K562 (cell line): ENCODE data around the gene NFATC3. TPM values are rescaled to one million over a fixed set of nuclear protein-coding genes. Genes with fewer than 3 reads are reported as not detected.

Experiments
- ATAC-seq: fragments of 200-7000 bp; cut with Tn5 transposase; 3 replicates; pipeline ENCODE4 v1.9.1; 2020; ENCODE audit warnings: moderate library complexity
- BruUV-seq: library from RNA; stranded (reverse); fragments of 400-500 nt; replicated peaks from 2 replicates; lab custom pipeline; 2021; lab: Mats Ljungman, UMichigan
- CTCF ChIA-PET: fragments of 300-600 bp; formaldehyde crosslinking; extraction: SDS; loops from one replicate; lab custom pipeline; 2021; ENCODE audit warnings: low intra/inter-chr PET ratio; lab: Yijun Ruan, JAX
- POLR2A ChIA-PET: fragments of 300-600, 350-650 bp; sonication (Branson Sonifier 250); formaldehyde crosslinking; extraction: SDS; loops from one replicate; lab custom pipeline; 2021; ENCODE audit warnings: antibody characterized with exemption, inconsistent platforms; lab: Yijun Ruan, JAX
- DNase-seq, 4 experiments: peaks; one replicate each; pipeline versions ENCODE4 v3.0.0 to v3.0.0-alpha.2; 2011 to 2018; ENCODE audit warnings: low spot score in 3 of 4, mixed read lengths in 3 of 4; ENCODE audit errors: extremely low read depth in 1 of 4
- FAIRE-seq: peaks from 2 replicates; lab custom pipeline; 2011; peaks lifted over from hg19 to GRCh38; lab: Jason Lieb, UNC
- H2AFZ ChIP-seq: 2 replicates; pipeline ENCODE4 v1.6.0; 2011; ENCODE audit warnings: low read depth, low read length, control low read depth, inconsistent platforms
- H3K27ac ChIP-seq: fragments of 200-600 bp; 3 replicates; pipeline ENCODE4 v1.8.0; 2011; ENCODE audit warnings: low read depth, mild to moderate bottlenecking, control low read depth, inconsistent platforms, low read length, moderate library complexity, mixed read lengths; ENCODE audit errors: extremely low read depth
- H3K27me3 ChIP-seq, 2 experiments: fragments of 300-600 bp in 1 of 2; 2 replicates in 1 of 2; 3 replicates in 1 of 2; pipeline versions ENCODE4 v1.6.0 to v1.8.0; 2011; ENCODE audit warnings: inconsistent platforms in 2 of 2, low read length in 2 of 2, mild to moderate bottlenecking in 1 of 2, mixed read lengths in 1 of 2, moderate library complexity in 1 of 2; ENCODE audit not compliant: control insufficient read depth in 2 of 2, insufficient read depth in 2 of 2
- H3K36me3 ChIP-seq: fragments of 300-600 bp; 3 replicates; pipeline ENCODE4 v1.8.0; 2011; ENCODE audit warnings: mild to moderate bottlenecking, low read length, inconsistent platforms; ENCODE audit not compliant: control insufficient read depth, insufficient read depth
- H3K4me1 ChIP-seq, 2 experiments: fragments of 200-600 bp in 1 of 2; replicated peaks in 1 of 2; 2 replicates in 1 of 2; 3 replicates in 1 of 2; pipeline versions ENCODE4 v1.5.1 to v1.8.0; 2011; ENCODE audit warnings: inconsistent platforms in 2 of 2, low read length in 2 of 2, mild to moderate bottlenecking in 1 of 2, mixed read lengths in 1 of 2, moderate library complexity in 1 of 2; ENCODE audit not compliant: control insufficient read depth in 2 of 2, insufficient read depth in 2 of 2
- H3K4me2 ChIP-seq: 2 replicates; pipeline ENCODE4 v1.6.1; 2011; ENCODE audit warnings: low read length, control low read depth, inconsistent platforms, mixed read lengths; ENCODE audit not compliant: insufficient read depth
- H3K4me3 ChIP-seq: fragments of 200-600 bp; sonication (generic), shearing (Covaris generic); 2 replicates; pipeline ENCODE4 v1.5.1; 2016; ENCODE audit warnings: control low read depth, inconsistent platforms
- H3K79me2 ChIP-seq: fragments of 200-600 bp; 3 replicates; pipeline ENCODE4 v1.8.0; 2011; ENCODE audit warnings: low read length, inconsistent platforms; ENCODE audit not compliant: control insufficient read depth, insufficient read depth
- H3K9ac ChIP-seq, 2 experiments: 2 replicates each; pipeline versions ENCODE4 v1.6.0 to v1.6.1; 2011; ENCODE audit warnings: low read depth in 2 of 2, low read length in 2 of 2, control low read depth in 1 of 2, inconsistent platforms in 1 of 2, mild to moderate bottlenecking in 1 of 2, mixed read lengths in 1 of 2; ENCODE audit not compliant: insufficient read depth in 1 of 2
- H3K9me1 ChIP-seq: one replicate; pipeline ENCODE4 v1.6.0; 2011; ENCODE audit warnings: inconsistent platforms, mild to moderate bottlenecking, low read length, moderate library complexity; ENCODE audit not compliant: control insufficient read depth, insufficient read depth
- H3K9me3 ChIP-seq: replicated peaks from 2 replicates; pipeline ENCODE4 v1.5.1; 2011; ENCODE audit warnings: low read depth, low read length, inconsistent platforms; ENCODE audit not compliant: control insufficient read depth, insufficient read depth
- H4K20me1 ChIP-seq: replicated peaks from 2 replicates; pipeline ENCODE4 v1.6.1; 2011; ENCODE audit warnings: low read length, inconsistent platforms, mixed read lengths; ENCODE audit not compliant: control insufficient read depth, insufficient read depth
- E2F6 ChIP-seq, 2 experiments: IDR thresholded peaks; 2 replicates each; pipeline ENCODE4 v1.6.1; 2011; ENCODE audit warnings: borderline replicate concordance in 1 of 2, control low read depth in 1 of 2, low read depth in 1 of 2, low read length in 1 of 2, mild to moderate bottlenecking in 1 of 2, mixed read lengths in 1 of 2, moderate library complexity in 1 of 2; ENCODE audit not compliant: insufficient read depth in 1 of 2, insufficient read length in 1 of 2, poor library complexity in 1 of 2, severe bottlenecking in 1 of 2; ENCODE audit errors: extremely low read depth in 1 of 2
- ELF1 ChIP-seq: fragments of 200-800 bp; sonication (Bioruptor generic); IDR thresholded peaks from 2 replicates; pipeline ENCODE4 v1.6.1; 2016; ENCODE audit warnings: missing genetic modification characterization, missing compliant biosample characterization
- ETV5 ChIP-seq: sonication (generic); formaldehyde crosslinking; IDR thresholded peaks from 2 replicates; pipeline ENCODE4 v1.4.0; 2020; ENCODE audit warnings: low read depth, mild to moderate bottlenecking, missing genetic modification reagents
- GABPB1 ChIP-seq: sonication (generic); formaldehyde crosslinking; IDR thresholded peaks from 2 replicates; pipeline ENCODE4 v1.8.0; 2022; ENCODE audit warnings: mild to moderate bottlenecking, missing genetic modification reagents
- MNT ChIP-seq, 2 experiments: fragments of 450-650 bp; conservative IDR thresholded peaks; 2 replicates each; pipeline ENCODE4 v1.6.1; 2017; ENCODE audit warnings: mild to moderate bottlenecking in 2 of 2, moderate library complexity in 2 of 2
- SNRNP70 ChIP-seq: fragments of 200-400 bp; formaldehyde crosslinking; optimal IDR thresholded peaks from 2 replicates; pipeline ENCODE3; 2017; ENCODE audit warnings: low read depth, low read length
- SPI1 ChIP-seq: IDR thresholded peaks from 2 replicates; pipeline ENCODE4 v1.6.1; 2011; ENCODE audit warnings: low read depth, low read length, control low read depth, borderline replicate concordance
- TSC22D4 ChIP-seq: fragments of 450-650 bp; IDR thresholded peaks from 2 replicates; pipeline ENCODE4 v1.6.1; 2016; ENCODE audit warnings: missing genetic modification characterization, missing biosample characterization, control low read depth
- ZNF143 ChIP-seq: sonication (generic); formaldehyde crosslinking; IDR thresholded peaks from 2 replicates; pipeline ENCODE4 v1.9.0; 2022; ENCODE audit warnings: mild to moderate bottlenecking, missing genetic modification reagents
- WGBS: fragments of 100-300 bp; shearing (Covaris generic); methylation state at CpG from one replicate; pipeline ENCODE4 v1.1.6; 2016; ENCODE audit warnings: low coverage, mixed read lengths; ENCODE audit not compliant: insufficient coverage; ENCODE audit errors: missing lambda C conversion rate; 5-methylcytosine and 5-hydroxymethylcytosine counted together
- in situ Hi-C: fragments of 300-500 bp; cut with MboI; formaldehyde crosslinking; loops from 4 replicates; pipeline ENCODE4 v1.15.0; 2018; ENCODE audit warnings: inconsistent platforms, mixed read lengths
- intact Hi-C: fragments of 100-400 bp; cut with micrococcal nuclease; formaldehyde crosslinking; loops from 2 replicates; pipeline ENCODE4 v1.14.2; 2022
- polyA plus RNA-seq, 8 experiments: library from polyadenylated mRNA; depleted of rRNA in 4 of 8; stranded (reverse) in 5 of 8; unstranded in 3 of 8; fragments of >200 nt; fragmentation: Nextera tagmentation in 2 of 8; fragmentation: Illumina TruSeq in 1 of 8; extraction: Ambion mirVana in 2 of 8; extraction: Trizol in 1 of 8; gene quantifications; 2 replicates each; pipeline versions ENCODE4 v1.2.1 to v1.2.3, GENCODE V29; 2011 to 2014; ENCODE audit warnings: inconsistent platforms in 1 of 8, missing spikeins in 1 of 8
- total RNA-seq, 7 experiments: library from RNA; depleted of rRNA in 6 of 7; stranded (reverse); fragments of >200 nt in 6 of 7; fragmentation: Illumina TruSeq in 2 of 7; extraction: Trizol in 2 of 7; gene quantifications; 2 replicates each; pipeline versions ENCODE4 v1.2.1 to v1.2.3, GENCODE V29; 2011 to 2021; ENCODE audit warnings: low replicate concordance in 1 of 7

The NFATC3 gene
- total and polyA plus RNA-seq, 9 of the 15 experiments (the other 6 are each of a cell fraction or from before 2014, with no cell fraction given) = 15.7 to 98.4 (median 59.4) TPM

- TF ChIP-seq SNRNP70 = no peak
- TF ChIP-seq MNT (conservative IDR thresholded peaks at IDR 0.05) = peak in 1 of 2 experiments; percentile 7; a peak in 1 of 4 replicates
- TF ChIP-seq ELF1 (tag) = peak; percentile 12; the same call in 1 of the 2 replicates
- no peak for TF ChIP-seq E2F6 (IDR thresholded peaks at IDR 0.05; ENCODE audit: borderline replicate concordance in 1 of 2, extremely low read depth in 1 of 2, insufficient read depth in 1 of 2, insufficient read length in 1 of 2, low read depth in 1 of 2, low read length in 1 of 2, poor library complexity in 1 of 2, severe bottlenecking in 1 of 2)
- 0 out of 2 replicates have a peak, but pooled peaks have one; percentile 19 for TF ChIP-seq SPI1
- no peak for TF ChIP-seq ZNF143
- no peak for TF ChIP-seq ETV5 (CRISPR knock-in tag)
- TF ChIP-seq TSC22D4 (tag) = no peak
- TF ChIP-seq GABPB1 (CRISPR knock-in tag) = no peak
- no peak overlapping the region for H2AFZ ChIP-seq
- peak overlapping the region; percentile 45; the same call in 2 of the 3 replicates for H3K27ac ChIP-seq
- CTCF ChIA-PET = interaction anchor here (0.6 to 0.9 kb wide), 2 partner anchors 86 to 171 kb away, joined by 3 to 5 read pairs; no protein-coding TSS in a partner anchor
- 16% methylated on average over 3 of the region's 3 CpGs for WGBS
- H3K9me3 ChIP-seq = no peaks in the 10 kb centered on the region
- FAIRE-seq (no peak), ATAC-seq (no peak), DNase-seq (no peak)
- H4K20me1 ChIP-seq = peaks cover 11% of the 10 kb centered on the region
- intact Hi-C loops (no loop called here), in situ Hi-C loops (no loop called here)
- no peaks in the 10 kb centered on the region for H3K27me3 ChIP-seq
- H3K4me2 ChIP-seq = peak overlapping the region; percentile 56
- BruUV-seq = no TSS peak
- peaks cover 100% of the 10 kb centered on the region for H3K79me2 ChIP-seq
- peak overlapping the region; percentile 16; the same call in 1 of the 2 replicates for H3K4me3 ChIP-seq
- no peaks in the 10 kb centered on the region for H3K9me1 ChIP-seq
- H3K36me3 ChIP-seq = peaks cover 2% of the 10 kb centered on the region; the same call in 2 of the 3 replicates
- H3K4me1 ChIP-seq = peaks cover 13 to 33% of the 10 kb centered on the region in 2 experiments
- POLR2A ChIA-PET = interaction anchor here (1.4 kb wide), 1 partner anchor 27 kb away, joined by 4 read pairs; no protein-coding TSS in a partner anchor
- H3K9ac ChIP-seq = peak overlapping the region in 1 of 2 experiments; percentile 73; a peak in 2 of 4 replicates
Observed at GRCh38 chr16:68090533-68090932, 5.4 kb downstream of the NFATC3 start.
